NCI-H2196 treated with DMSO at 0.1 percent for 48 hours (cell line): ENCODE measurements around the gene WDR89.
"Not testable (repeated sequence)": the region's sequence is repeated elsewhere in the genome, so short reads cannot be mapped to it uniquely, and the experiment has no call there.

Experiments used
- DNase-seq: peaks from one replicate; lab custom pipeline; 2025; ENCODE audit not compliant: unreplicated experiment; lab: John Stamatoyannopoulos, UW

The WDR89 gene, protein sequence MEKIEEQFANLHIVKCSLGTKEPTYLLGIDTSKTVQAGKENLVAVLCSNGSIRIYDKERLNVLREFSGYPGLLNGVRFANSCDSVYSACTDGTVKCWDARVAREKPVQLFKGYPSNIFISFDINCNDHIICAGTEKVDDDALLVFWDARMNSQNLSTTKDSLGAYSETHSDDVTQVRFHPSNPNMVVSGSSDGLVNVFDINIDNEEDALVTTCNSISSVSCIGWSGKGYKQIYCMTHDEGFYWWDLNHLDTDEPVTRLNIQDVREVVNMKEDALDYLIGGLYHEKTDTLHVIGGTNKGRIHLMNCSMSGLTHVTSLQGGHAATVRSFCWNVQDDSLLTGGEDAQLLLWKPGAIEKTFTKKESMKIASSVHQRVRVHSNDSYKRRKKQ

GRCh38 chr14:63641473-63642228, at the start of gene WDR89:
Gene WDR89 (minus strand): TSS chr14:63641871. CDS start chr14:63599942, 41,929 bp downstream.
- peak; percentile 99 for DNase-seq

- no peak for DNase-seq
Measured at GRCh38 chr14:63689132-63689531, 47.5 kb upstream of the WDR89 start.

- no peak for DNase-seq
Measured at GRCh38 chr14:63686926-63687325, 45.3 kb upstream of the WDR89 start.

GRCh38 chr14:63685401-63685800, 43.7 kb upstream of the WDR89 start:
- no peak for DNase-seq

GRCh38 chr14:63682727-63683593, 41.3 kb upstream of the WDR89 start:
- no peak for DNase-seq

GRCh38 chr14:63678536-63678935, 36.9 kb upstream of the WDR89 start:
- DNase-seq = no peak

DNA sequence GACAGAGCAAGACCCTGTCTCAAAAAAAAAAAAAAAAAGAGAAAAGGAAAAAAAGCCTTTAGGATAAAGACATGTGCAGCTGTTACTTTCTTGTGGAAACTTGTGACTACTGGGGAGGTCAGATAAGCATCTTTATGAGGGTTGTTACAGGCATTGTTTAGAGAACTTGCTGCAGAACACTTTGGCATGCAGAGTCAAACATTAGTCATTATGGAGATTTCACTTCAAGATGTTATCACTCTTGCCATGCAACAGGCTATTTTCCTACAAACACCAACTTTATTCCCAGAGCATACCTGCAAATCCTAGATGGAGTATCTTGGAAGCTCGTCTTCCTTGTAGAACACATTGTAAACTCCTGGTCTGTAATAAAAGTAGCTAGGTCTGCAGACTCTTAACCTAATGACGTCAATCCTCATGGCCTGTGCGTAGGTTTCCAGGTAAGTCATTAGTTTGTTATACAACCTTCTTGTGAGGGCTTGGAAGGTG, 36.3 kb upstream of the WDR89 start:
- no peak for DNase-seq

GRCh38 chr14:63676615-63677014, 34.9 kb upstream of the WDR89 start:
- no peak for DNase-seq

GRCh38 chr14:63673886-63674497, 32.3 kb upstream of the WDR89 start:
- no peak for DNase-seq

DNA sequence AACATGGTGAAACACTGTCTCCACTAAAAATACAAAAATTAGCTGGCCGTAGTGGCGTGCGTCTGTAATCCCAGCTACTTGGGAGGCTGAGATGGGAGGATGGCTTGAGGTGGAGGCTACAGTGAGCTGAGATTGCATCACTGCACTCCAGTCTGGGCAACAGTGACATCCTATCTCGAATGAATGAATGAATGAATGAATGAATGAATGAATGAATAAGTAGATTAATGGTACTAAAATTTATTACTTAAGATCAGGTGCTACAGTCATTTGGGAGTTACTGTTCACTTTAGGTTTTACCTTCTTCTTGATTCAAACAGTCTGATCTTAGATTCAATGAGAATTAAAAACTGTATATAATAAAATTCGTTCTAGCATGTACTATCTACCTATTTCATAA, 31.6 kb upstream of the WDR89 start:
- no peak for DNase-seq

- DNase-seq = peak; percentile 2
Measured at GRCh38 chr14:63672417-63673180, 30.9 kb upstream of the WDR89 start.

- DNase-seq = no peak
Measured at GRCh38 chr14:63671987-63672386, 30.3 kb upstream of the WDR89 start.

GRCh38 chr14:63670692-63671091, 29.0 kb upstream of the WDR89 start:
- no peak for DNase-seq

- no peak for DNase-seq
Measured at GRCh38 chr14:63666335-63666734, 24.7 kb upstream of the WDR89 start.

GRCh38 chr14:63663428-63664341, 22.0 kb upstream of the WDR89 start:
- no peak for DNase-seq

DNA sequence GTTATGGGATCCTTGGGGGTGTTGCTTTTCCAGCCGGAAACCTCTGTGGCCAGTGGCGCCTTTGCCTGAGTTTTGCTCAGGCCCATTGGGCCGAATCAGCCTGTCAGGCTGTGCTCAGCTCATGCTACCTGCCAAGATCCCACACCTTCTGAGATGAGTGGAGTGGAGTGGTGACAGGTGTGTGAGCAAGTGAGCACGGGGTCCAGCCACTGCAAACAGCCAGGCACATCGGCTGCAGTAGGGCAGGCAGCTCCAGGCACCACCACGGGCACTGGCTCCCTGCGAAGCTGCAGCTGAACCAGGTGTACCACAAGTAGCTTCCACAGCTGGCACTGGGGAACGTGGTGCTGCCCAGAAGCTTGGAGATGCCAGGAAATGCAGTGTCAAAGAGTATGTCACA, 21.1 kb upstream of the WDR89 start:
- no peak for DNase-seq

DNA sequence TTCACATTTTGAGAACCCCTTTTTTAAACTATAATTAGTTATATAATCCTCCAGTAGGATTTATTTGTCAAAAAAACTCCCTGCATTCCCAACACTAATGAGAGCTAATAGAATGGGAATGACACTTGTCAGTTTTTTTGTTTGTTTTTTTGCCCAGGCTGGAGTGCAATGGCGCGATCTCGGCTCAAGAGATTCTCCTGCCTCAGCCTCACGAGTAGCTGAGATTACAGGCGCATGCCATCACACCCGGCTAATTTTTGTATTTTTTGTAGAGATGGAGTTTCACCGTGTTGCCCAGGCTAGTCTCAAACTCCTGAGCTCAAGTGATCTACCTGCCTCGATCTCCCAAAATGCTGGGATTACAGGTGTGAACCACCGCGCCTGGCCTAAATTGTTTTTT, 20.2 kb upstream of the WDR89 start:
- DNase-seq = not testable (repeated sequence)

DNA sequence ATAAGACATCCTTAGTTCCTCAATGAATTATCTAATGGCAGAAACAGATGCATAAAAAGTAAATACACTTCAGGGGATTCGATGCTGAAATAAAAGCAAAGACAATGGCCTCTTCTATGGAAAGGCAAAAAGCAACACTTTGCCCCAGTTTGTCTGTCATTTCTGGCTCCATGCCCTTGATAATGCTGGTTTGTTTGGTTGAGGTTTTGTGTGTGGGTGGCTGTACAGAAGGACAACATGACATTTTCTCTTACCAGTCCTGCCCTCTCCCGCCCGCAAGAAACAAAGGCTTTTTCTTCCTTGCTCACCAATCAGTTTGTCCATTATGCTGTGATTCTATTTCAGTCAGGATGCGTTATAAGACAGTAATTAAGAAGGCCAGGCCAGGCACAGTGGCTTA, 18.1 kb upstream of the WDR89 start:
- DNase-seq = no peak

DNA sequence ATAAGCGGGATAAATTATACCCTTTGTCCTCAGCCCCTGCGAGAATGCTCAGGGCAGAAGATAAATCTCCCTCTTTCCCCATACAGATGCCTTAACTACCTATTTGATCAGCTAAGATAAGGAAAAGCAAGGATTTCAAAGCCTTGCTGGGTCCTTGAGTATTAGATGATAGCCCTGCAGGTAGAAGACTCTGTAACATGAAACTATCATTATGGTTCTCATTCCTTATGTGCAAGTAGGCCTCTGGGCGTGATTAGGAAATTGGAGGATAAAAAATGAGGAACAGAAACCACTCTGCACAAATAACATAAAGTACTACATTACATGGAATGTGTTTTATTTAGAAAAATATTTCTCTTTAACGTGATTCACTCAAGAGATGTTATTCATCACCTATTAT, 14.5 kb upstream of the WDR89 start:
- DNase-seq = no peak
